Stimulated activated CD4-positive, alpha-beta T cell treated with anti-CD3 and anti-CD28 coated beads, TNF-alpha, amount 100 ng/mL, for 4 hours (primary cell): ENCODE data around the gene SATB1.
"Not testable (repeated sequence)": the region's sequence is repeated elsewhere in the genome, so short reads cannot be mapped to it uniquely, and the experiment has no call there.

Experiments
- DNase-seq, 3 experiments: peaks; one replicate each; pipeline ENCODE4 v3.0.0-alpha.2; 2020; ENCODE audit warnings: low read depth in 3 of 3

The SATB1 gene

DNA sequence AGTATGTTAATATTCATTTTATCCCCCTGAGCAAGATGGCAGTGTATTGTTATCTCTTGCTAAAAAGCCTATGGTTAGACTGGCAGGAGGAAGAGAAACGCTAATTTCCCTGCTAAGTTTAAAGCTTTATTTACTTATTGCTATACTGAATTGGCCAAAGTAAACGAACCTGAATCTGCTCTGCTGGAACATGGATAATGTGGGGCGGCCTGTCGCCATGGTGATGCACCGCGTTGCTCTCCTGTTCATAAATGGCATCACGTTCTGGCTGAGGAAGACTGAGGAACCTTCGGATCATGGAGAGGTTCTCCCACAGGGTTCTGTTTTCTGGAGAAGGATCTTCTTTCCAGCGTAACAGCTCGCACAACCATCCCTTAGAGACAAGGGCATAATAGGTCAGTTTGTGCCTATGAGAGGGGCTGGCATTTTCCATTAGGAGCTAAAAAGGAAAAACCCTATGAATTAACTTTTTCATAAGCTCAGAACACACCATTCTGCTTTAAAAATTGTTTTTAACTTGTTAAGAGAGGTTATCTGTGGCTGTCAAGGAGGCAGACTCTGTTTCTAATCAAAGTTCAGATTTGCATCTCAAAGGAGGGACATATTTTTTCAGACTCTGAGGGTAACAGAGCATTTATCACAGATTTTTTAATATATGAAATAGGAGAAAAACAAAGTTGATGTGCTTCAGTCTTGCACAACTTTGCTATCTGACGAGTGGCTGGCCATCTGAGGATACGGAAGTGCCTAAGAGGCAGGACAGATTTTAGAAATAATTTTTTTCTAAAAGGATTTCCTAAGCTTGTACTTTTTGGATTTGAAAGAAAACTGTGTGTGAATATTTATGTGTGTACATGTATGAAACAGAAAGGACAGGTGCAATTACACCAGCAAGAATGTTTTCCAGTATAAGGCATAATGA, 73.1 kb downstream of the SATB1 start:
- no peak for DNase-seq

DNA sequence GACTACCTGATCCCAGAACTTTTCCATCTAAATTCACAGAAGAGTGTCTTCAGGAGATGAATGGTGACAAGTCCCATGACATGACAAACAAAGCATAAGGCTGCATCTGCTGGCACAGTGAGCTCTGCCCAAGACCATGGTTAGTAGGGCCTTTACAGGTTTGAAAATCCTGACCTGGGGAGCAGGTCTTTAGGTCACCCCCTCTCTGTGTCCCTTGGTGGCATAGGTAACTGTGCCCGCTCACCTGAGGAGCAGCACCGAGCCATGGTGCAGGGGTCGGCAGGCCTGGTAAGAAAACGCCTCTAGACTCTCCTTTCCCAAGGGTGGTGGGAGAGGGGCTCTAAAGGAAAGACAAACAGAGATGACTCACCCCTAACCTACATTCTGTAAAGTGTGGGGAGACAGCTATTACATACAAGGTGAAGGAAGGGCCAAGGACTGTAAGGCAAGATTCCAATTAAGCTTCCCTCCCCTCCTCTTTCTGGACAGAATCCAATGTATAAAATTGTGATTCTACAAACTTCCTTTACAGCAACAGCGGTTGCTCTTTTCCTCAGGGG, 74.0 kb downstream of the SATB1 start:
- DNase-seq, result no peak

DNA sequence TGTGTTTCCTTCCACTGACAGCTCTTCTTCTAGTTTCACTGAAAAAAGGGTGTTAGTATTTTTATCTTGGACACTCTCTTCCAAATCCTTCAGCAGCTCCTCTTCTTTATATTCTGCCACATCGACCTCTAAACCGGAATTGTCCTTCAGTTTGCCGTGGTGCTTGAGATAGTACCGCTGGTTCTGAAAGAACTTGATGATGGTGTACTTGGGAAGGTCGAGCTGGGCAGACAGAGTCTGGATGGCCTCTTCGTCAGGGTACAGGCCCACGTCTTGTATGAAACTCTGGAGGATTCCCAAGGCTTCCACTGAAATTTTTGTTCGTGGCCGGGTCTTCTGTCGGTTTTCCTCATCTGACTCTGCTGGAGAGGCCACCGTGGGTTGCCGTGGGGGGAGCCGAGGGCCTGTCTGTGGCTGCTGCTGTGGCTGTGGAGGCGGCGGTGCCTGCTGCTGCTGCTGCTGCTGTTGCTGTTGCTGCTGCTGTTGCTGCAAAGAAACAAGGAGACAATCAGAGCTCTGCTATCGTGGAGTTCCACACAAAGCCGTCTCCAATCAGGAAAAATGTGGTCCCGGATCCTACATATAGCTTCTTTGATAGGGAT, 75.8 kb downstream of the SATB1 start:
- DNase-seq, result no peak

DNA sequence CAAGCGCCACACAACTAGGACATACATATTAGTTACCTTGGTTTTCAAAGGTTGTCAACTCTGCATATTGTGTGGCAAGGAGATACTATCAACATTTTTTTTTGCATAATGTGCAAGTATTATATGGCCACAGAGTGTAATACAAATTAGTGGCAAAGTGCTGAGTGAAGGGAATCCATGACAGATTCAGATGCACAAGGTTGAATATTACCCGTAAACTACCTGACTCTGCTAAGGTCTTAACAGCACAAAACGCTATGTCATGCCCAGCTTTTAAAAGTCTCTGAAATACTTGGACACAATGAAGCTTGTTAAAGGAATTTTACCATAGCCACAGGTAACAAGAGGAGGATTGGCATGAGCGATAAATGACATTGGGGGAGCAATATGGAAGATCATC, 79.0 kb downstream of the SATB1 start:
- no peak for DNase-seq

DNA sequence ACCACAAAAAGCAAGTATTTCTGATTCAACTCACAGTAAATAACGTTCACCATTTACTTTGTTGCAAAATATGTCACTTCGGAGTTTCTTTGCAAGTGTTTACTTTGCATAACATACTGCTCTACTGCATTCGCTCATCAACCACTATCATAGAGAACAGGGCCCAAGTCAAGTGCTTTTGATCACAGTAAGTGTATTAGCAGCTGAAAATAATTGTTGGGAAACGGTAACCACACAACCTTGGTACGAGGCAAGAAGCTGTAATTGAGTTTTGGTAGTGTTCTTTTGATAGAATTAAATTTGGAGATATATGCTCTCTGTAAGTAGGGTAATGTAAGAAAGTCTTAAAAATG, 80.1 kb downstream of the SATB1 start:
- DNase-seq, result no peak

DNA sequence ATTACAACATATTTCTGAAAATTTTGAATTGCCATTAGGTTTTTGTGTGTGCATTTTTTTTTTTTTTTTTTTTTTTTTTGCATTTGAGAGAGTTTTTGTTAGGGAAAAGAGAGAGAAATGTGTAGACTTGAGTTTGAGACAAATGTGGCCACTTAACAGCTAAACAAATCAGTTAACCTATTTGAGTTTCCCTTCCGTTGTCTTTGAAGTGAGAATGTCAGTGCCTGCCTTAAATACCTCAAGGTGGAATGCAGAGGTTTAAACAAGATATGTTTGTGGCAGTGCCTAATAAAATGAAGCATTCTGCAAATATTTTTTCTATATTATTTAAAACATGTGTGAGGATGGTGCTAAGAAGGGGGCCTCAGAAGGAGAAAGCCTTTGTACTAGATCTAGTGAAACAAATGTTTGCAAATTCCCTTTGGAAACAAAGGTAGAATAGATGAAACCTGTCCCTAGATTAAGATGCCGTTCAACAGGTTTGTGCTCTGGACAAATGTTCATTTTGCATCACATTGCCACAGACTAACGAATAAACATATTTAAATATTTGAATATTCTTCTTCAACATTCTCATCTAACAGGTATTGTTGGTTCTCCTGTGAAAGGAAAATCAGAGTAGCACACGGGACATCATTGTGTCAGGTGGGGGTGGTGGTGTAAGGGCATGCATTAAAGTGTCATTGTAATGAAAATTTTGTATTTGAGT, 80.7 kb downstream of the SATB1 start:
- DNase-seq, result no peak

DNA sequence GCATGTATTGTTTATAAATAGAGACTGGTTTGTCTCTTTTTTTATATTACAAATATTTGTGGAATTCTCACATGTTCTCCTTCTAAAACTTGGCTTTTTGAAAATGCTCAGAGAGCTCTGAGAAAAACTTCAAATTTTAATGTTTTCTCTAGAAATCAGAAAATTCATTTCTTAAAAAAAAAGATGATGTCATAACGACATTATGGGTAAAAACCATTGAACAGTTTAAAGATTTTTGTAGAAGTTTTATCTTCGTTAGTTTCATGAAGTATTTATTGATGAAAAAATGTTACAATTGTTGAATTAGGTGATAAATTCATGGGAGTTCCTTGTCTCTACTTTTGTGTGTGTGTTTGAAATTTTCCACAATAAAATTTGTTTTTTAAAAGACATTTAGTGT, 81.3 kb downstream of the SATB1 start:
- no peak for DNase-seq

DNA sequence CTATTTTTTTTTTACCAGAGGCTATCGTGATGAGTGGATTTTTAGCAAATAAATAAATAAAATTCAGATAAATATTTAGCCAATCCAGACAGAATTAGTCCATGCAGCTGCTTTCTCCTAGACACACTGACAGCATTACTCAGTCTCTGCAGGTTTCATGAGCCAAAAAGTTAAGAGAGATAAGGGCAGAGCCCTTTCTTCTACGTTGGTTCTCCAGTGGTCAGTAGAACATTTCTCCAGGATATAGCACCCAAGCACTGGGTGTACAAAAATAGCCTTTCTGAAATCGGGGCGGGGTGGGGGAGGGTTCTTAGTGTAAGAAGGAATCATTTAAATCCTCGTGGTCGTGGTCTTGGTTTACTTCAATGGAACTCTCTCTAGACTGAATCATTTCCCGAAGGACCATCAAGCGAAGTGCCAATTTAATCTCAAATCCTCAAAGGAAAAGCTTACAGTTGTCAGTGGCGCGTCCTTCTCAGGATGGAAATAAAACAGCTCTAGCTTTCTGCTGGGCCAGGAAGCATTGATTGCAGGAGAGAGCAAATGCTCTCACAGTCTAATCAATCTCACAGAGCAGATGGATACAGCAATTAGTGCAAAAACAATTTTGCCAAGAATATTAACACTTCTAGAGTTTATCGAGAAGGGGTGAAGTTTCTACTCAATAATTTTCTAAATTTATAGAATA, 86.2 kb downstream of the SATB1 start:
- no peak for DNase-seq

DNA sequence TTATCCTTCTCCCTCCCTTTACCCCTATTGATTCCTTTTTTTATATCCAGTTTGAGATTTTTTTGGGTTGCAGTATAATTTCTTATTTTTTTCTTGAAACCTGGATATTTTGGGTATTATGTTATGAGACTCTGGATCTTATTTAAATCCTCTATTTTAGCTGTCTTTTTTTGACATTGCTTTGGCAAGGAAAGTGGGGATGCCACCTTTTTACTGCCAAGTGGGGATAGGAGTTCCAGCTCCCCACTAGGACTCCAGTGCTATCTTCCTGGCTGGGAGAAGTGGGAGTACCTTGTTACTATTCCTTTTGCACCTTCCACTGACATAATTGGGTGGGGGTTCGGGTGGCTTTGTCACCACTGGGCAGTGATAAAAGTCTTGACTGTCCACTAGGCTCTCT, 87.9 kb downstream of the SATB1 start:
- no peak for DNase-seq

DNA sequence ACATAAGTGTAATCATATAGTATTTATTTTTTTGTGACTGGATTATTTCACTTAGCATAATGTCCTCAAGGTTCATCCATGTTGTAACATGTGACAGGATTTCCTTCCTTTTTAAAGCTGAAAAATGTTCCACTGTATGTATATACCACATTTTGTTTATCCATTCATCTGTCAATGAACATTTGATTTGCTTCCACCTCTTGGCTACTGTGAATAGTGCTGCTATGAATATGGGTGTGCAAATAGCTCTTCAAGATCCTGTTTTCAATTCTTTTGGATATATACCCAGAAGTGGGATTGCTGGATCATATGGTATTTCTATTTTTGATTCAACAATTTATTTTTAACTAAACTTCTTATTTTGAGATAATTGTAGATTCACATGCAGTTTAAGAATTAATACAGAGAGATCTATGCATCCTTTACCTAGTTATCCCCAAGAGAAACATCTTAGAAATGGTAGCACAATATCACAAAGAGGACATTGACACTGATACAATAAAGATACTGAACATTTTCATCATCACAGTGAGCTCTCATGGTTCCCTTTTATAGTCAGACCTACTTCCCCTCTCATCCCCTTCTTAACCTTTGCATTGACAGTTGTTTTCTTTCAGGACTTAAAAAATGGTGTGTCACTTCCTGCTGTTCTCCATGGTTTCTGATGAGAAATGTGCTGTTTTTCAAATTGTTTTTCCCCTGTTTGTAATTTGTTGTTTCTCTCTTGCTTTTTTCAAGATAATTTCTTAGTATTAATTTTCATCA, 90.1 kb downstream of the SATB1 start:
- DNase-seq, result no peak

DNA sequence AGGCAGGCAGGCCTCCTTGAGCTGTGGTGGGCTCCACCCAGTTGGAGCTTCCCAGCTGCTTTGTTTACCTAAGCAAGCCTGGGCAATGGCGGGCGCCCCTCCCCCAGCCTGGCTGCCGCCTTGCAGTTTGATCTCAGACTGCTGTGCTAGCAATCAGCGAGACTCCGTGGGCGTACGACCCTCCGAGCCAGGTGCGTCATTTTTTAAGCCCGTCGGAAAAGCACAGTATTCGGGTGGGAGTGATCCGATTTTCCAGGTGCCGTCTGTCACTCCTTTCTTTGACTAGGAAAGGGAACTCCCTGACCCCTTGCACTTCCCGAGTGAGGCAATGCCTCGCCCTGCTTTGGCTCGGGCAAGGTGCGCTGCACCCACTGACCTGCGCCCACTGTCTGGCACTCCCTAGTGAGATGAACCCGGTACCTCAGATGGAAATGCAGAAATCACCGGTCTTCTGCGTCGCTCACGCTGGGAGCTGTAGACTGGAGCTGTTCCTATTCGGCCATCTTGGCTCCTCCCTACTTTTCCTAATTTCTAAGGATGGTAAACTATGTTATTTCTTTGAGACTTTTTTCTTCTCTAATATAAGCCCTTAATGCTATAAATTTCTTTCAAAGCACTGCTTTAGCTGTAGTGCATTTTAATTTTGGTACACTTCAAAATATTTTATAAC, 94.2 kb downstream of the SATB1 start:
- DNase-seq, result not testable (repeated sequence)

DNA sequence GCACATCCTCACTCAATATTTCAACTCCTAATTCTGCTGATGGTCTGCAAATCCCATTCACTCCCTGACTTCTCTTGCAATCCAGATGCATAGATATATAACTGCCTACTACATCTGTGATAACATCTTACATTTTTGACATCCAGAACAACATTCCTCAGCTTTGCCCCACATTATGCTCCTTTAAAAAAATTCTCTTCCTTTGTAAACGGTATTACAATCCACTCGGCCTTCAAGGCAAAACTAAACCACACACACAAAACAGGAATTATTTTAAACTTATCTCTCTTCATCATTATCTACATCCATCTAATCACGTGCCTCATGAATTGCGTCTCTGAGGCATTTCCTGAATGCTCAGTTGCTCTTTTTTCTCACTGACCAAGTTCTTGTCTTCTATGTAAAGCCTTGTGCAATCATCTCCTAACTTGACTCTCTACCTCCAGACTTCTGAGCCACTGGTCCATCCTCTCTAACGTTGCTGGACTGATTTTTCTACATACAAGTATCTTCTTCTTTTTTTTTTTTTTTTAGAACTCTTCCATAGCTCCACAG, 117.0 kb downstream of the SATB1 start:
- DNase-seq, result no peak

DNA sequence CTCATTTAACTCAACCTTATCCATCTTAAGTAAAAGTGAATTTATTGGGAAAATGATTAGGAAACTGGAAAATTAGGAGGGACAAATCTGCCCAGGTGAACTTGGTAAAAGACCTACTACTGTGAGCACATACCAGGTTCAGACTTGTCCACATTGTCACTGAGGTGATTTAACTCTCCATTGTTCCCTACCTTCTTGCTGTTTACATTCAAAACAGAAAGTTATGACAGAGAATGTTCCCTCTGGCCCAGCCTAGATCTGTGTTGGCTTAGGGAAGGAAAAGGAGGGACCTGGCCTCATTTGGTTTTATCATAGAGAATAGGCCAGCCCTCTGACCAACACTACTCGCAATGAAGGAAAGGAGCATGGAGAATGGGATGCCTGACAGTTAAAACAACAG, 117.6 kb downstream of the SATB1 start:
- no peak for DNase-seq

DNA sequence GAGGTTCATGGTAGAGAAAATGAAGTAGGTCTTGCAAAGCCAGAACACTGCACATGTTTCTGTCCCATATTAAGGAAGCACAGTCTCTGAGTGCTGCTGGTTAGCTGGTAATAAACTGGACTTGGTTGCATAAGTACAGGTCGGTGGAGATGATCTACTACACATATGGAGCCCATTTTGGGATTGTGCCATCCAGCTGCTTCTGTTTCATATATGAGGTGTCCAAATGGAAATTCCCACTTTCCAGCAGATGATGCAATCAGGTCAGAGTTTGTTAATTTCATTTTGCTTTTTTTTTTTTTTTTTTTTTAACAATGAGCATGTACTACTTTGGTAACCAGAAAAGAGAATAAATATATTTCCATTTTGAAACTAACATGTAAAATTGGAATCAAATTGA, 122.6 kb downstream of the SATB1 start:
- DNase-seq, result no peak

DNA sequence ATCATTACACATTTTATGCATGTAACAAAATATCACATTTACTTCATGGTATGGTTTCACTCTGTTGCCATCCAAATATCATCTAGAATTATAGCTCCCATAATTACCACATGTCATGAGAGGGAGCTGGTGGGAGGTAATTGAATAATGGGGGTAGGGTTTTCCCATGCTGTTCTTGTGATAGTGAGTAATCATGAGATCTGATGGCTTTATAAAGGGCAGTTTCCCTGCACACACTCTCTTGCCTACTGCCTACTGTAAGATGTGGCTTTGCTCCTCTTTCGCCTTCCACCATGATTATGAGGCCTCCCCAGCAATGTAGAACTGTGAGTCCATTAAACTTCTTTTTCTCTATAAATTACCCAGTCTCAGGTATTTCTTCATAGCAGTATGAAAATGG, 123.4 kb downstream of the SATB1 start:
- DNase-seq, result no peak

DNA sequence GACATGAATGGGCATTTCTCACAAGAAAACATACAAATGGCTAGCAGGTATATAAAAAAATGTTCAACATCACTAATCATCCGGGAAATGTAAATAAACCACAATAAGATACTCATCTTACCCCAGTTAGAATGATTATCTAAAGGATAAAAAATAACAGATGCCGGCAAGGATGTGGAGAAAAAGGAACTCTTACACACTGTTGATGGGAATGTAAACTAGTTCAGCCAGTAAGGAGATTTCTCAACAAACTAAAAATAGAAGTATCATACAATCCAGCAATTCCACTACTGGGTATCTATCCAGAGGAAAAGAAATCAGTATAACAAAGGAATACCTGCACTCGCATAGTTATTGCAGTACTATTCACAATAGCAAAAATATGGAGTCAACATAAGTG, 124.2 kb downstream of the SATB1 start:
- no peak for DNase-seq

DNA sequence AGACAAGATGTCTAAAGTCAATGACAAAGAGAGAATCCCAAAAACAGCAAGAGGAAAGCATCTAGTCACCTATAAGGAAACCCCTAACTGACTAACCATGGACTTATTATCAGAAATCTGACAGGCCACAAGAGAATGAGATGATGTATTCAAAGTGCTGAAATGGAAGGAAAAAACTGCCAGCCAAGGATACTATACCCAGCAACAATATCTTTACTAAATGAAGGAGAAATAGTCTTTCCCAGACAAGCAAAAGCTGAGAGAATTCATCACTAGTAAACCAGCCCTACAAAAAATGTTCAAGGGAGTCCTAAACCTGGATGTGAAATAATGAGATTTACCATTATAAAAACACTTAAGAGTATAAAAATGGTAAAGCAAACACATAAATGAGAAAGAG, 128.0 kb downstream of the SATB1 start:
- no peak for DNase-seq
